HepG2 (cell line): ENCODE measurements around the gene GAL3ST2. TPM values are rescaled to one million over a fixed set of nuclear protein-coding genes. Genes with fewer than 3 reads are reported as not detected.

Source experiments
- CEBPG ChIP-seq: IDR thresholded peaks from 2 replicates; pipeline ENCODE4 v1.6.1; 2016
- HNRNPK ChIP-seq: fragments of 200-400 bp; formaldehyde crosslinking; IDR thresholded peaks from 2 replicates; pipeline ENCODE4 v1.6.1; 2018; ENCODE audit warnings: low read length, low read depth, moderate library complexity, mild to moderate bottlenecking; ENCODE audit not compliant: poor library complexity, severe bottlenecking
- HNRNPL ChIP-seq: fragments of 200-400 bp; formaldehyde crosslinking; IDR thresholded peaks from 2 replicates; pipeline ENCODE4 v1.6.1; 2017; ENCODE audit warnings: mild to moderate bottlenecking, low read depth, low read length
- JDP2 ChIP-seq: sonication (generic); formaldehyde crosslinking; IDR thresholded peaks from 2 replicates; pipeline ENCODE4 v1.8.1; 2022; ENCODE audit warnings: missing genetic modification reagents, borderline replicate concordance
- KMT2A ChIP-seq: sonication (generic); formaldehyde crosslinking; IDR thresholded peaks from 2 replicates; pipeline ENCODE4 v1.4.0; 2020; ENCODE audit warnings: missing genetic modification reagents
- MED1 ChIP-seq: sonication (generic); formaldehyde crosslinking; IDR thresholded peaks from 2 replicates; pipeline ENCODE4 v1.4.0; 2020; ENCODE audit warnings: missing genetic modification reagents
- NCOA5 ChIP-seq: sonication (generic); formaldehyde crosslinking; IDR thresholded peaks from 2 replicates; pipeline ENCODE4 v1.4.0; 2020; ENCODE audit warnings: missing genetic modification reagents
- NR2F1 ChIP-seq, 2 experiments: fragments of 450-650 bp in 1 of 2; formaldehyde crosslinking in 1 of 2; IDR thresholded peaks; 2 replicates each; pipeline versions ENCODE4 v1.5.0 to v1.6.1; 2016 to 2020; ENCODE audit warnings: mild to moderate bottlenecking in 1 of 2, missing compliant biosample characterization in 1 of 2, missing genetic modification reagents in 1 of 2, moderate library complexity in 1 of 2
- PHB2 ChIP-seq: fragments of 450-650 bp; IDR thresholded peaks from 2 replicates; pipeline ENCODE4 v1.6.1; 2018; ENCODE audit not compliant: partially characterized antibody
- PHF21A ChIP-seq: sonication (generic); formaldehyde crosslinking; IDR thresholded peaks from 2 replicates; pipeline ENCODE4 v1.5.0; 2020; ENCODE audit warnings: mild to moderate bottlenecking, missing genetic modification reagents
- RBAK ChIP-seq: sonication (generic); formaldehyde crosslinking; IDR thresholded peaks from 2 replicates; pipeline ENCODE4 v1.5.1; 2020; ENCODE audit warnings: mild to moderate bottlenecking, missing genetic modification reagents
- REL ChIP-seq: sonication (generic); formaldehyde crosslinking; conservative IDR thresholded peaks from 2 replicates; pipeline ENCODE4 v1.8.0; 2022; ENCODE audit warnings: mild to moderate bottlenecking, missing genetic modification reagents, moderate library complexity
- SIN3A ChIP-seq: IDR thresholded peaks from 2 replicates; pipeline ENCODE4 v1.6.1; 2011; ENCODE audit warnings: low read depth, mild to moderate bottlenecking, control low read depth, low read length, borderline replicate concordance
- SMC3 ChIP-seq: IDR thresholded peaks from 2 replicates; pipeline ENCODE4 v1.6.1; 2011; ENCODE audit warnings: low read length, improper control_type of control experiment
- SNRNP70 ChIP-seq: fragments of 200-400 bp; formaldehyde crosslinking; IDR thresholded peaks from 2 replicates; pipeline ENCODE4 v1.6.1; 2017; ENCODE audit warnings: mild to moderate bottlenecking, low read depth, low read length, moderate library complexity
- ZBTB14 ChIP-seq: sonication (generic); formaldehyde crosslinking; IDR thresholded peaks from 2 replicates; pipeline ENCODE4 v1.4.0; 2020; ENCODE audit warnings: missing genetic modification reagents
- ZBTB42 ChIP-seq: sonication (generic); formaldehyde crosslinking; IDR thresholded peaks from 2 replicates; pipeline ENCODE4 v1.5.0; 2020; ENCODE audit warnings: mild to moderate bottlenecking, missing genetic modification reagents
- ZFX ChIP-seq: sonication (generic); formaldehyde crosslinking; IDR thresholded peaks from 2 replicates; pipeline ENCODE4 v1.4.0; 2020; ENCODE audit warnings: mild to moderate bottlenecking, low read depth, missing genetic modification reagents, moderate library complexity
- ZNF275 ChIP-seq: sonication (generic); formaldehyde crosslinking; IDR thresholded peaks from 2 replicates; pipeline ENCODE4 v1.8.0; 2022; ENCODE audit warnings: missing genetic modification reagents, mild to moderate bottlenecking, inconsistent platforms, borderline replicate concordance
- ZNF333 ChIP-seq: sonication (generic); formaldehyde crosslinking; IDR thresholded peaks from 2 replicates; pipeline ENCODE4 v1.4.0; 2020; ENCODE audit warnings: mild to moderate bottlenecking, missing genetic modification reagents, borderline replicate concordance
- ZNF367 ChIP-seq: sonication (generic); formaldehyde crosslinking; IDR thresholded peaks from 2 replicates; pipeline ENCODE4 v1.4.0; 2020; ENCODE audit warnings: missing genetic modification reagents, borderline replicate concordance
- ZNF777 ChIP-seq: sonication (generic); formaldehyde crosslinking; IDR thresholded peaks from 2 replicates; pipeline ENCODE4 v1.4.0; 2020; ENCODE audit warnings: missing genetic modification reagents
- ZSCAN21 ChIP-seq: sonication (generic); formaldehyde crosslinking; IDR thresholded peaks from 2 replicates; pipeline ENCODE4 v1.8.0; 2022; ENCODE audit warnings: mild to moderate bottlenecking, missing genetic modification reagents, moderate library complexity, borderline replicate concordance
- ZSCAN30 ChIP-seq: sonication (generic); formaldehyde crosslinking; IDR thresholded peaks from 2 replicates; pipeline ENCODE4 v1.5.0; 2020; ENCODE audit warnings: mild to moderate bottlenecking, missing genetic modification reagents
- polyA plus RNA-seq, 8 experiments: library from polyadenylated mRNA; depleted of rRNA in 3 of 8; stranded (reverse) in 7 of 8; unstranded in 1 of 8; fragments of >200 nt; fragmentation: Illumina TruSeq in 4 of 8; extraction: Trizol in 4 of 8; gene quantifications; 2 replicates each; pipeline versions ENCODE4 v1.2.1 to v1.2.3, GENCODE V29; 2011 to 2016; ENCODE audit warnings: low read depth in 4 of 8, missing spikeins in 1 of 8, mixed read lengths in 1 of 8; ENCODE audit not compliant: insufficient read depth in 1 of 8
- total RNA-seq, 5 experiments: library from RNA; depleted of rRNA; stranded (reverse); fragments of >200 nt; fragmentation: Illumina TruSeq; extraction: Trizol; gene quantifications; 2 replicates each; pipeline ENCODE4 v1.2.3, GENCODE V29; 2016; ENCODE audit warnings: low read depth in 1 of 5
- TF ChIP-seq, protein P1 (sequence below): sonication (generic); formaldehyde crosslinking; IDR thresholded peaks from 2 replicates; pipeline ENCODE4 v1.8.1; 2023; ENCODE audit warnings: missing genetic modification reagents, inconsistent platforms, borderline replicate concordance
- TF ChIP-seq, protein P2 (sequence below): sonication (generic); formaldehyde crosslinking; IDR thresholded peaks from 2 replicates; pipeline ENCODE4 v1.5.0; 2020; ENCODE audit warnings: missing genetic modification reagents

Gene GAL3ST2
- total and polyA plus RNA-seq, 2 of the 13 experiments (the other 11 are each of a cell fraction or from before 2014, with no cell fraction given), result 0.17 to 0.20 TPM

GRCh38 chr2:241775223-241776177 lies 1.1 kb upstream of the GAL3ST2 start (continued):
- TF ChIP-seq PHB2 (no peak), ZFX (CRISPR knock-in tag) (no peak), SIN3A (no peak), SNRNP70 (no peak), ZSCAN30 (CRISPR knock-in tag) (no peak), JDP2 (CRISPR knock-in tag) (no peak), HNRNPK (no peak), ZNF777 (CRISPR knock-in tag) (no peak), CEBPG (no peak), PHF21A (CRISPR knock-in tag) (no peak; the same call in 1 of the 2 replicates), SMC3 (no peak), ZSCAN21 (no peak; the same call in 1 of the 2 replicates), ZBTB14 (CRISPR knock-in tag) (no peak), KMT2A (CRISPR knock-in tag) (no peak), NR2F1 (CRISPR knock-in tag; IDR thresholded peaks at IDR 0.05) (peak; percentile 47 to 63; a peak in 2 of 4 replicates), HNRNPL (peak; percentile 44), RBAK (CRISPR knock-in tag) (no peak), ZBTB42 (CRISPR knock-in tag) (no peak), ZNF333 (CRISPR knock-in tag) (no peak), MED1 (CRISPR knock-in tag) (no peak; the same call in 1 of the 2 replicates), NCOA5 (no peak), ZNF275 (no peak), REL (no peak), ZNF367 (no peak)
- TF ChIP-seq, protein P1, sequence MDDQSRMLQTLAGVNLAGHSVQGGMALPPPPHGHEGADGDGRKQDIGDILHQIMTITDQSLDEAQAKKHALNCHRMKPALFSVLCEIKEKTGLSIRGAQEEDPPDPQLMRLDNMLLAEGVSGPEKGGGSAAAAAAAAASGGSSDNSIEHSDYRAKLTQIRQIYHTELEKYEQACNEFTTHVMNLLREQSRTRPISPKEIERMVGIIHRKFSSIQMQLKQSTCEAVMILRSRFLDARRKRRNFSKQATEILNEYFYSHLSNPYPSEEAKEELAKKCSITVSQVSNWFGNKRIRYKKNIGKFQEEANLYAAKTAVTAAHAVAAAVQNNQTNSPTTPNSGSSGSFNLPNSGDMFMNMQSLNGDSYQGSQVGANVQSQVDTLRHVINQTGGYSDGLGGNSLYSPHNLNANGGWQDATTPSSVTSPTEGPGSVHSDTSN (CRISPR knock-in tag), result no peak
- TF ChIP-seq, protein P2, sequence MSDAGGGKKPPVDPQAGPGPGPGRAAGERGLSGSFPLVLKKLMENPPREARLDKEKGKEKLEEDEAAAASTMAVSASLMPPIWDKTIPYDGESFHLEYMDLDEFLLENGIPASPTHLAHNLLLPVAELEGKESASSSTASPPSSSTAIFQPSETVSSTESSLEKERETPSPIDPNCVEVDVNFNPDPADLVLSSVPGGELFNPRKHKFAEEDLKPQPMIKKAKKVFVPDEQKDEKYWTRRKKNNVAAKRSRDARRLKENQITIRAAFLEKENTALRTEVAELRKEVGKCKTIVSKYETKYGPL (CRISPR knock-in tag), result no peak
